NCI-H1694 (cell line): ENCODE results near the gene CAB39.
A peak's percentile ranks its signal among the peaks of the same experiment; 100 is the strongest.

Source experiments
- DNase-seq: peaks from one replicate; lab custom pipeline; 2025; lab: John Stamatoyannopoulos, UW

CAB39 gene

GRCh38 chr2:230712443-230713330, at the start of gene CAB39:
Gene CAB39, plus strand, starts transcription at chr2:230712842. Its CDS starts 47,160 bp downstream, at chr2:230760002.
- DNase-seq = peak; percentile 73

- DNase-seq = no peak
Measured at GRCh38 chr2:230664128-230664527, 48.5 kb upstream of the CAB39 start.

- no peak for DNase-seq
Measured at GRCh38 chr2:230664844-230665243, 47.8 kb upstream of the CAB39 start.

GRCh38 chr2:230665263-230665691, 47.4 kb upstream of the CAB39 start:
- DNase-seq = no peak

- no peak for DNase-seq
Measured at GRCh38 chr2:230666446-230666845, 46.2 kb upstream of the CAB39 start.

GRCh38 chr2:230666885-230667712, 45.5 kb upstream of the CAB39 start:
- no peak for DNase-seq

GRCh38 chr2:230668184-230668938, 44.3 kb upstream of the CAB39 start:
- no peak for DNase-seq

GRCh38 chr2:230668939-230669303, 43.7 kb upstream of the CAB39 start:
- no peak for DNase-seq

- DNase-seq = no peak
Measured at GRCh38 chr2:230669386-230669950, 43.2 kb upstream of the CAB39 start.

- DNase-seq = no peak
Measured at GRCh38 chr2:230671117-230671516, 41.5 kb upstream of the CAB39 start.

- DNase-seq = no peak
Measured at GRCh38 chr2:230672836-230673235, 39.8 kb upstream of the CAB39 start.

- DNase-seq = no peak
Measured at GRCh38 chr2:230674401-230674800, 38.2 kb upstream of the CAB39 start.

GRCh38 chr2:230674966-230675672, 37.5 kb upstream of the CAB39 start:
- DNase-seq = no peak

- no peak for DNase-seq
Measured at GRCh38 chr2:230676546-230676945, 36.1 kb upstream of the CAB39 start.

GRCh38 chr2:230677201-230677946, 35.3 kb upstream of the CAB39 start:
- no peak for DNase-seq

GRCh38 chr2:230678018-230678417, 34.6 kb upstream of the CAB39 start:
- DNase-seq = no peak

- no peak for DNase-seq
Measured at GRCh38 chr2:230678451-230678850, 34.2 kb upstream of the CAB39 start.

- DNase-seq = no peak
Measured at GRCh38 chr2:230680463-230681170, 32.0 kb upstream of the CAB39 start.

- DNase-seq = no peak
Measured at GRCh38 chr2:230681171-230681545, 31.5 kb upstream of the CAB39 start.

GRCh38 chr2:230682546-230682945, 30.1 kb upstream of the CAB39 start:
- no peak for DNase-seq
